GM13977 (cell line): Measurements from ENCODE around the gene FCGR3A.

Source experiments
- DNase-seq: peaks from one replicate; pipeline ENCODE4 v3.0.0; 2012; ENCODE audit warnings: low spot score
- CTCF ChIP-seq: IDR thresholded peaks from 2 replicates; pipeline ENCODE4 v1.5.1; 2012; ENCODE audit warnings: mild to moderate bottlenecking, control low read depth; ENCODE audit not compliant: insufficient read depth; ENCODE audit errors: extremely low read depth, missing control alignments
- in situ Hi-C: fragments of 300-500 bp; cut with MboI; formaldehyde crosslinking; loops from one replicate; pipeline ENCODE4 v1.12.0; 2022; ENCODE audit warnings: low sequenced_read_pairs, low pct_unique_long_range_greater_than_20kb, mixed read lengths, inconsistent platforms; ENCODE audit not compliant: unreplicated experiment

FCGR3A gene

GRCh38 chr1:161506336-161507223, 43.0 kb downstream of the FCGR3A start:
- TF ChIP-seq CTCF = no peak
- in situ Hi-C loops = no loop called here
- no peak for DNase-seq

- TF ChIP-seq CTCF = no peak
- DNase-seq = no peak
- in situ Hi-C loops = no loop called here
Measured at GRCh38 chr1:161505686-161506085, 43.9 kb downstream of the FCGR3A start.

- in situ Hi-C loops = no loop called here
- no peak for TF ChIP-seq CTCF
- DNase-seq = no peak
Measured at GRCh38 chr1:161503394-161503748, 46.2 kb downstream of the FCGR3A start.

- no peak for DNase-seq
- TF ChIP-seq CTCF = no peak
- in situ Hi-C loops = no loop called here
Measured at GRCh38 chr1:161502641-161503393, 46.8 kb downstream of the FCGR3A start.

- no peak for DNase-seq
- in situ Hi-C loops = no loop called here
- no peak for TF ChIP-seq CTCF
Measured at GRCh38 chr1:161502181-161502580, 47.4 kb downstream of the FCGR3A start.

- DNase-seq = no peak
- no peak for TF ChIP-seq CTCF
- in situ Hi-C loops = no loop called here
Measured at GRCh38 chr1:161501234-161501633, 48.4 kb downstream of the FCGR3A start.
